OCI-LY7 (cell line): ENCODE data around the gene ASB11. TPM values are rescaled to one million over a fixed set of nuclear protein-coding genes. Genes with fewer than 3 reads are reported as not detected.

Experiments used
- BruUV-seq: library from RNA; stranded (reverse); fragments of 400-500 nt; replicated peaks from 2 replicates; lab custom pipeline; 2021; lab: Mats Ljungman, UMichigan
- CTCF ChIA-PET: fragments of 300-600 bp; sonication (Branson Sonifier 250); formaldehyde crosslinking; loops from one replicate; lab custom pipeline; 2022; ENCODE audit warnings: antibody characterized with exemption; ENCODE audit not compliant: unreplicated experiment; lab: Charles Lee
- POLR2A ChIA-PET: fragments of 300-600 bp; sonication (Branson Sonifier 250); formaldehyde crosslinking; loops from one replicate; lab custom pipeline; 2022; ENCODE audit warnings: antibody characterized with exemption; lab: Charles Lee
- DNase-seq: peaks from one replicate; pipeline ENCODE4 v3.0.0-alpha.2; 2015; ENCODE audit warnings: low spot score
- H2AFZ ChIP-seq: fragments of 200-600 bp; sonication (generic), shearing (Covaris generic); 2 replicates; pipeline ENCODE4 v1.6.1; 2014; ENCODE audit warnings: mild to moderate bottlenecking, antibody characterized with exemption, low read length, moderate library complexity
- H3K27ac ChIP-seq: fragments of 200-600 bp; sonication (generic); 2 replicates; pipeline ENCODE4 v1.5.1; 2014; ENCODE audit warnings: mixed run types, low read depth, mild to moderate bottlenecking, moderate library complexity, low read length, inconsistent platforms; ENCODE audit not compliant: poor library complexity, severe bottlenecking
- H3K36me3 ChIP-seq: fragments of 200-600 bp; sonication (generic); 2 replicates; pipeline ENCODE4 v1.6.1; 2014; ENCODE audit warnings: mild to moderate bottlenecking, antibody characterized with exemption, low read length, moderate library complexity, mixed read lengths; ENCODE audit not compliant: insufficient read depth
- H3K4me1 ChIP-seq: fragments of 200-600 bp; sonication (generic); 2 replicates; pipeline ENCODE4 v1.5.1; 2014; ENCODE audit warnings: mild to moderate bottlenecking, low read length; ENCODE audit not compliant: insufficient read depth, poor library complexity, severe bottlenecking
- H3K4me2 ChIP-seq: fragments of 200-600 bp; sonication (generic); 2 replicates; pipeline ENCODE4 v1.6.1; 2014; ENCODE audit warnings: mild to moderate bottlenecking, low read length
- H3K4me3 ChIP-seq: fragments of 200-600 bp; sonication (generic); 2 replicates; pipeline ENCODE4 v1.5.1; 2014; ENCODE audit warnings: mild to moderate bottlenecking, low read depth, low read length; ENCODE audit not compliant: poor library complexity, severe bottlenecking
- H3K79me2 ChIP-seq: fragments of 200-600 bp; sonication (generic); 2 replicates; pipeline ENCODE4 v1.6.1; 2016; ENCODE audit warnings: low read depth, mild to moderate bottlenecking, low read length, moderate library complexity, mixed read lengths; ENCODE audit not compliant: insufficient read depth
- H3K9me2 ChIP-seq: fragments of 200-600 bp; sonication (generic); 2 replicates; pipeline ENCODE4 v1.6.1; 2016; ENCODE audit warnings: mild to moderate bottlenecking, low read length, mixed read lengths; ENCODE audit not compliant: insufficient read depth
- H3K9me3 ChIP-seq: fragments of 200-600 bp; sonication (generic); 2 replicates; pipeline ENCODE4 v1.6.1; 2014; ENCODE audit warnings: mild to moderate bottlenecking, mixed run types, low read length, mixed read lengths
- H4K20me1 ChIP-seq: fragments of 200-600 bp; sonication (generic); 2 replicates; pipeline ENCODE4 v1.6.1; 2014; ENCODE audit warnings: mild to moderate bottlenecking, antibody characterized with exemption, low read length, moderate library complexity, mixed read lengths; ENCODE audit not compliant: insufficient read depth
- CTCF ChIP-seq: fragments of 200-600 bp; sonication (generic); conservative IDR thresholded peaks from 2 replicates; pipeline ENCODE4 v1.5.1; 2014; ENCODE audit warnings: mild to moderate bottlenecking, antibody characterized with exemption, low read length, moderate library complexity, mixed read lengths
- EZH2phosphoT487 ChIP-seq: fragments of 200-600 bp; sonication (generic); IDR thresholded peaks from 2 replicates; pipeline ENCODE4 v1.6.1; 2018; ENCODE audit warnings: low read depth, borderline replicate concordance, mild to moderate bottlenecking, mixed run types, antibody characterized with exemption, low read length, moderate library complexity, mixed read lengths
- intact Hi-C: fragments of 100-400 bp; cut with micrococcal nuclease; formaldehyde crosslinking; loops from one replicate; pipeline ENCODE4 v1.10.0; 2022; ENCODE audit not compliant: unreplicated experiment
- total RNA-seq, 2 experiments: library from RNA; depleted of rRNA in 1 of 2; stranded (reverse); fragments of >200 nt in 1 of 2; shearing (Covaris generic) in 1 of 2; gene quantifications; 2 replicates each; pipeline ENCODE4 v1.2.3, GENCODE V29; 2014 to 2022

ASB11 gene
- total RNA-seq, 2 experiments from 2014 or later: not detected

DNA sequence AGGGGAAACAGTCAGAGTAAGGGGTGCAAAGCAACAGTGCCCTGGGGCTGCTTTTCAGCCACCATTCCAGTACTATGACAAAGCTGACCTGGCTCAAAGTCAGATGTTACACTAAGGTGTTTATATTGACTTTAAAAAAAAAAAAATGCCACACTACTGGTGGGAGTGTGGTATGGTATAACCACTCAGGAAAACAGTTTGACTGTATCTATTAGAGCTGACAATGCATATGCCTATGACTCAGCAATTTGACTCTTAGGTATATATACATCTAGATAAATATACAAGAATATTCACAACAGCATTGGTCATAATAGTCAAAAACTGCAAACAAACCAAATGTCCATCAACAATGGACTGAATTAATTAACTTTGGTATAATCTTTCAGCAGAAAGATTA is 60.6 kb downstream of the ASB11 start:
- intact Hi-C loops: no loop called here
- BruUV-seq: no TSS peak
- Histone ChIP-seq H3K9me2 (no peaks in the 10 kb centered on the region), H3K27ac (no peak overlapping the region), H3K79me2 (no peaks in the 10 kb centered on the region), H3K36me3 (no peaks in the 10 kb centered on the region), H4K20me1 (no peaks in the 10 kb centered on the region), H3K4me1 (no peaks in the 10 kb centered on the region), H3K4me3 (no peak overlapping the region), H3K9me3 (no peaks in the 10 kb centered on the region), H2AFZ (no peak overlapping the region), H3K4me2 (no peak overlapping the region)
- ChIA-PET POLR2A (no interaction called here), CTCF (no interaction called here)
- DNase-seq: no peak
- TF ChIP-seq EZH2phosphoT487: no peak
- no peak for TF ChIP-seq CTCF

DNA sequence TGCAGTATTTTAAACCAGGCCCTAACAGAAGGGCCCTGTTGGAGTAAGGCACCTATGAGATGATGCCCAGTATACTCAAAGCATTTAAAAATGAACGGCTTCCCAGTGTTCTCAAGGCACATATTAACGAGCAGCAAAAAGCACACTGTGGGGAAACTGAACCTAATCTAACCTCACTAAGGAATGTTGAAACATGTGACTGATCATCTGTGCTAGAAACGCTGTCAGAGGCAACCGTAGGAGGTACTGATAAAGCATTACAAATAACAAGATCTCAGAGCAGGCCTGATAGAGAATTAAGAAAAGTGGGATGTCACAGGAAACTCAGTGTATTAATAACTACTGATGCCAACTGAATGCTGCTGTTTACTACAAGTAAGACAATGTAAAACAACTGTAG is 69.5 kb downstream of the ASB11 start:
- Histone ChIP-seq H3K4me2 (no peak overlapping the region), H3K4me1 (no peaks in the 10 kb centered on the region), H3K36me3 (no peaks in the 10 kb centered on the region), H3K4me3 (no peak overlapping the region), H3K79me2 (no peaks in the 10 kb centered on the region), H3K9me2 (no peaks in the 10 kb centered on the region), H3K27ac (no peak overlapping the region), H2AFZ (no peak overlapping the region), H4K20me1 (no peaks in the 10 kb centered on the region), H3K9me3 (no peaks in the 10 kb centered on the region)
- POLR2A ChIA-PET: no interaction called here
- no peak for TF ChIP-seq EZH2phosphoT487
- TF ChIP-seq CTCF: no peak
- DNase-seq: no peak
- no TSS peak for BruUV-seq
- CTCF ChIA-PET: no interaction called here
- intact Hi-C loops: no loop called here

DNA sequence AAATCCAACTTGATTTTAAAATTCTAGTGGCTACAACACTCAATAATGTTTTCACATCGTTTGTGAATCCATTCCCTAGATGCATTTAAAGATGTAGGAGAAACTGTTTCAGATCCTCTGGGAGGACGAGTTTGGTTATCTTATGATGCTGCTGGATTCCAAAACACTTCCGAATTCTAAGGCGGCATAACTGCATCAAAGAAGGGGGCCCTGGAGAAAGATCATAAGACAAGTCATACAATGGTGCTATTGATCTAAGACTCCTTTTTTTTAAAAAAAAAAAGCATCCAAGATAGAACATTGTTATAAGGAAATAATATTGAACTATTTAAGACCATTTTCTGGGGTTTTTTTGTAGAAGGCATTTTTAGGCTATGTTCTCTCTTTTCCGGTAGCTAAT is 71.0 kb downstream of the ASB11 start:
- Histone ChIP-seq H3K36me3 (no peaks in the 10 kb centered on the region), H3K4me1 (no peaks in the 10 kb centered on the region), H3K9me2 (no peaks in the 10 kb centered on the region), H4K20me1 (no peaks in the 10 kb centered on the region), H3K9me3 (no peaks in the 10 kb centered on the region), H2AFZ (no peak overlapping the region), H3K27ac (no peak overlapping the region), H3K4me2 (no peak overlapping the region), H3K79me2 (no peaks in the 10 kb centered on the region), H3K4me3 (no peak overlapping the region)
- ChIA-PET POLR2A (no interaction called here), CTCF (no interaction called here)
- no TSS peak for BruUV-seq
- no peak for DNase-seq
- intact Hi-C loops: no loop called here
- TF ChIP-seq EZH2phosphoT487 (no peak), CTCF (no peak)
